Keratinocyte (primary cell): ENCODE data around the gene LY86. TPM values are rescaled to one million over a fixed set of nuclear protein-coding genes. Genes with fewer than 3 reads are reported as not detected.

Experiments used
- DNase-seq: peaks from one replicate; pipeline ENCODE4 v3.0.0-alpha.2; 2011; ENCODE audit warnings: low read depth, missing footprints, low spot score
- FAIRE-seq: peaks from 2 replicates; lab custom pipeline; 2011; peaks lifted over from hg19 to GRCh38; lab: Jason Lieb, UNC
- H2AFZ ChIP-seq: 2 replicates; pipeline ENCODE4 v1.6.0; 2012; ENCODE audit warnings: low read length, control low read depth, inconsistent platforms; ENCODE audit not compliant: control insufficient read depth
- H3K27ac ChIP-seq: 2 replicates; pipeline ENCODE4 v1.5.1; 2011; ENCODE audit warnings: low read length; ENCODE audit not compliant: control insufficient read depth, insufficient read depth
- H3K27me3 ChIP-seq: 3 replicates; pipeline ENCODE4 v1.6.0; 2011; ENCODE audit warnings: low read length; ENCODE audit not compliant: control insufficient read depth, insufficient read depth; ENCODE audit errors: extremely low read depth
- H3K36me3 ChIP-seq, 2 experiments: 2 replicates in 1 of 2; 3 replicates in 1 of 2; pipeline ENCODE4 v1.5.1; 2011; ENCODE audit warnings: low read length in 2 of 2, mild to moderate bottlenecking in 1 of 2; ENCODE audit not compliant: control insufficient read depth in 2 of 2, insufficient read depth in 2 of 2; ENCODE audit errors: extremely low read depth in 1 of 2
- H3K4me1 ChIP-seq: 3 replicates; pipeline ENCODE4 v1.5.1; 2011; ENCODE audit warnings: low read length; ENCODE audit not compliant: control insufficient read depth, insufficient read depth; ENCODE audit errors: extremely low read depth
- H3K4me2 ChIP-seq: 3 replicates; pipeline ENCODE4 v1.6.0; 2011; ENCODE audit warnings: low read depth, low read length; ENCODE audit not compliant: control insufficient read depth, insufficient read depth; ENCODE audit errors: extremely low read depth
- H3K4me3 ChIP-seq, 3 experiments: fragments of 200-600 bp in 1 of 3; sonication (generic) in 1 of 3; 2 replicates in 2 of 3; 3 replicates in 1 of 3; pipeline ENCODE4 v1.5.1; 2011 to 2016; ENCODE audit warnings: low read length in 3 of 3, mild to moderate bottlenecking in 3 of 3, control low read depth in 2 of 3, inconsistent platforms in 1 of 3, low read depth in 1 of 3, mixed read lengths in 1 of 3, mixed run types in 1 of 3, moderate library complexity in 1 of 3; ENCODE audit not compliant: control insufficient read depth in 2 of 3, insufficient read depth in 2 of 3; ENCODE audit errors: extremely low read depth in 1 of 3
- H3K79me2 ChIP-seq: 2 replicates; pipeline ENCODE4 v1.6.0; 2012; ENCODE audit warnings: low read length; ENCODE audit not compliant: control insufficient read depth, insufficient read depth
- H3K9ac ChIP-seq: 3 replicates; pipeline ENCODE4 v1.6.0; 2011; ENCODE audit warnings: low read length; ENCODE audit not compliant: control insufficient read depth, insufficient read depth; ENCODE audit errors: extremely low read depth
- H3K9me1 ChIP-seq: 3 replicates; pipeline ENCODE4 v1.6.0; 2011; ENCODE audit warnings: low read length; ENCODE audit not compliant: control insufficient read depth, insufficient read depth; ENCODE audit errors: extremely low read depth
- H3K9me3 ChIP-seq: 2 replicates; pipeline ENCODE4 v1.5.1; 2012; ENCODE audit warnings: low read depth, low read length; ENCODE audit not compliant: control insufficient read depth
- H4K20me1 ChIP-seq: 3 replicates; pipeline ENCODE4 v1.6.0; 2011; ENCODE audit warnings: low read length; ENCODE audit not compliant: control insufficient read depth, insufficient read depth; ENCODE audit errors: extremely low read depth
- EZH2 ChIP-seq: IDR thresholded peaks from one replicate; pipeline ENCODE4 v1.6.1; 2012; ENCODE audit warnings: inconsistent platforms, mild to moderate bottlenecking, low read length, moderate library complexity
- dilution Hi-C: fragments of 300-500 bp; cut with MboI; formaldehyde crosslinking; loops from one replicate; pipeline ENCODE4 v1.7.0; 2020; ENCODE audit warnings: low sequenced_read_pairs; ENCODE audit not compliant: extremely low pct_ligation_motif_present
- polyA plus RNA-seq, 5 experiments: library from polyadenylated mRNA; depleted of rRNA in 3 of 5; stranded (reverse) in 3 of 5; stranded (forward) in 1 of 5; unstranded in 1 of 5; fragments of >200 nt; gene quantifications; 1 replicate in 1 of 5; 2 replicates in 3 of 5; 3 replicates in 1 of 5; pipeline versions ENCODE4 v1.2.1 to v1.2.3, GENCODE V29; 2011 to 2012; ENCODE audit warnings: missing spikeins in 2 of 5, low read depth in 1 of 5, low replicate concordance in 1 of 5
- TF ChIP-seq, protein P1 (sequence below), 3 experiments: IDR thresholded peaks in 1 of 3; conservative IDR thresholded peaks in 1 of 3; optimal IDR thresholded peaks in 1 of 3; 2 replicates in 2 of 3; 3 replicates in 1 of 3; pipeline versions ENCODE3 to v1.5.1; 2011; ENCODE audit warnings: low read length in 3 of 3, mild to moderate bottlenecking in 3 of 3, moderate library complexity in 2 of 3, control low read depth in 1 of 3, inconsistent platforms in 1 of 3; ENCODE audit not compliant: insufficient read depth in 2 of 3; ENCODE audit errors: extremely low read depth in 1 of 3

LY86 gene
- polyA plus RNA-seq, 1 donor (not counting 4 experiments of a cell fraction or from before 2014, with no cell fraction given): not detected

DNA sequence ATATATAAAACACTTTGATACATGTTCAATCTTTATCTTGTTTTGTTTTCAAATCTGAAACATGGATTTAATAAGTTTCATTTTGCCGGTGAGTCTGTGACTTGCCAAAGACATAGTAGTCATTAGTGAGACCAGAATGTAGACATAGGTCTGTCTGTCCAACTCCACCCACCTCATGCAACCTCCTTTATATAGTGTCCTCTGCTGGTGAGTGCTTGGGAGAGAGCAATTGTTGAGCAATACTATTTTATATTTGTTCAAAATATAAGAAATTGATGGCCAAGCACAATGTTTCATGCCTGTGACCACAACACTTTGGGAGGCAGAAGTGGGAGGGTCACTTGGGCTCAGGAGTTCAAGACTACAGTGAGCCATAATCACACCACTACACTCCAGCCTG lies 10.8 kb upstream of the LY86 start:
- Histone ChIP-seq H3K4me2 (no peak overlapping the region), H4K20me1 (no peaks in the 10 kb centered on the region), H3K9ac (no peak overlapping the region), H3K36me3 (no peaks in the 10 kb centered on the region), H3K79me2 (no peaks in the 10 kb centered on the region), H3K4me3 (no peak overlapping the region), H3K27me3 (no peaks in the 10 kb centered on the region), H3K9me3 (no peaks in the 10 kb centered on the region), H2AFZ (no peak overlapping the region), H3K27ac (no peak overlapping the region), H3K4me1 (no peaks in the 10 kb centered on the region), H3K9me1 (no peaks in the 10 kb centered on the region)
- TF ChIP-seq, protein P1, sequence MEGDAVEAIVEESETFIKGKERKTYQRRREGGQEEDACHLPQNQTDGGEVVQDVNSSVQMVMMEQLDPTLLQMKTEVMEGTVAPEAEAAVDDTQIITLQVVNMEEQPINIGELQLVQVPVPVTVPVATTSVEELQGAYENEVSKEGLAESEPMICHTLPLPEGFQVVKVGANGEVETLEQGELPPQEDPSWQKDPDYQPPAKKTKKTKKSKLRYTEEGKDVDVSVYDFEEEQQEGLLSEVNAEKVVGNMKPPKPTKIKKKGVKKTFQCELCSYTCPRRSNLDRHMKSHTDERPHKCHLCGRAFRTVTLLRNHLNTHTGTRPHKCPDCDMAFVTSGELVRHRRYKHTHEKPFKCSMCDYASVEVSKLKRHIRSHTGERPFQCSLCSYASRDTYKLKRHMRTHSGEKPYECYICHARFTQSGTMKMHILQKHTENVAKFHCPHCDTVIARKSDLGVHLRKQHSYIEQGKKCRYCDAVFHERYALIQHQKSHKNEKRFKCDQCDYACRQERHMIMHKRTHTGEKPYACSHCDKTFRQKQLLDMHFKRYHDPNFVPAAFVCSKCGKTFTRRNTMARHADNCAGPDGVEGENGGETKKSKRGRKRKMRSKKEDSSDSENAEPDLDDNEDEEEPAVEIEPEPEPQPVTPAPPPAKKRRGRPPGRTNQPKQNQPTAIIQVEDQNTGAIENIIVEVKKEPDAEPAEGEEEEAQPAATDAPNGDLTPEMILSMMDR (optimal IDR thresholded peaks at IDR 0.05 in 1 of 3, IDR thresholded peaks at IDR 0.05 in 1 of 3, conservative IDR thresholded peaks at IDR 0.05 in 1 of 3; ENCODE audit: extremely low read depth in 1 of 3, insufficient read depth in 2 of 3, low read length in 3 of 3): no peak
- no peak for TF ChIP-seq EZH2
- dilution Hi-C loops: no loop called here
- DNase-seq (no peak), FAIRE-seq (no peak)

DNA sequence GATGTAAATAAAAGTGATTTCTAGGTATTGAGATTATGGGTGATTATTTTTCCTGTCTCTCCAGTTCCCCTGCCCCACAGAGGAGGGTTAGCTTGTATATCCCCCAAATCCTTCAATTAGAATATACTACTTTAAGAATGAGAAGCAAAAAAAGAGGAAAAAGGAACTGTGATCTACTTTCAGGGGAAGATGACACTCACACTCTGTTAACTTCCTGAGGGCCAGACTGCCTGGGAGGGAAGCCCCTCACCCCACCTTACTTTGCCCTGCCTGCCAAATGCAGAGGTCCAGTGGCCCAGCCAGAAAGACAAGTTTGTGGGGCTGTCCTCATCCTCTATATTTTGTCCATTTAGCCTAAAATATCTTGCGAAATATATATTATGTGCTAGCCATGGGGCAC lies 9.2 kb upstream of the LY86 start:
- dilution Hi-C loops: no loop called here

More for the DNA sequence above, 9.2 kb upstream of the LY86 start:
- H4K20me1 ChIP-seq: no peaks in the 10 kb centered on the region
- H3K27me3 ChIP-seq: no peaks in the 10 kb centered on the region
- no peak overlapping the region for H3K4me2 ChIP-seq
- no peaks in the 10 kb centered on the region for H3K9me3 ChIP-seq
- H3K27ac ChIP-seq: no peak overlapping the region
- no peaks in the 10 kb centered on the region for H3K9me1 ChIP-seq
- FAIRE-seq: no peak
- H3K79me2 ChIP-seq: no peaks in the 10 kb centered on the region
- no peak overlapping the region for H2AFZ ChIP-seq
- H3K4me1 ChIP-seq: no peaks in the 10 kb centered on the region
- no peaks in the 10 kb centered on the region for H3K36me3 ChIP-seq
- no peak overlapping the region for H3K9ac ChIP-seq
- TF ChIP-seq, protein P1 (optimal IDR thresholded peaks at IDR 0.05 in 1 of 3, IDR thresholded peaks at IDR 0.05 in 1 of 3, conservative IDR thresholded peaks at IDR 0.05 in 1 of 3; ENCODE audit: extremely low read depth in 1 of 3, insufficient read depth in 2 of 3, low read length in 3 of 3): no peak
- no peak for TF ChIP-seq EZH2
- H3K4me3 ChIP-seq: no peak overlapping the region
- no peak for DNase-seq
